Fibroblast of peridontal ligament (primary cell): ENCODE data around the gene CAMKK1.

Source experiments
- DNase-seq: peaks from one replicate; pipeline ENCODE4 v3.0.0-alpha.2; 2010; ENCODE audit errors: extremely low read depth

CAMKK1 gene

DNA sequence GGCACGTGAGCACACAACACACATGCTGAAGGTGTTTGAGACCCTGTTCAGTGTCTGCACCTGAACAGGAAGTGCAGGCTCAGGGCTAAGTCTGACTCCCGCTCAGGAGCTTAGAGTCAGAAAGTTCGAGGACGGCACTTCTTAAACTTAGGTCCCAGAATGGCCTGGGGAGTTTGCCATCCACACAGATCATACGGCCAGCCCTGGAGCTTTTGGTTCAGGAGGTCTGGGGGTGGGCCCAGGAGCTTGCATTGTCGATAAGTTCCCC, 4.0 kb upstream of the CAMKK1 start:
- no peak for DNase-seq

DNA sequence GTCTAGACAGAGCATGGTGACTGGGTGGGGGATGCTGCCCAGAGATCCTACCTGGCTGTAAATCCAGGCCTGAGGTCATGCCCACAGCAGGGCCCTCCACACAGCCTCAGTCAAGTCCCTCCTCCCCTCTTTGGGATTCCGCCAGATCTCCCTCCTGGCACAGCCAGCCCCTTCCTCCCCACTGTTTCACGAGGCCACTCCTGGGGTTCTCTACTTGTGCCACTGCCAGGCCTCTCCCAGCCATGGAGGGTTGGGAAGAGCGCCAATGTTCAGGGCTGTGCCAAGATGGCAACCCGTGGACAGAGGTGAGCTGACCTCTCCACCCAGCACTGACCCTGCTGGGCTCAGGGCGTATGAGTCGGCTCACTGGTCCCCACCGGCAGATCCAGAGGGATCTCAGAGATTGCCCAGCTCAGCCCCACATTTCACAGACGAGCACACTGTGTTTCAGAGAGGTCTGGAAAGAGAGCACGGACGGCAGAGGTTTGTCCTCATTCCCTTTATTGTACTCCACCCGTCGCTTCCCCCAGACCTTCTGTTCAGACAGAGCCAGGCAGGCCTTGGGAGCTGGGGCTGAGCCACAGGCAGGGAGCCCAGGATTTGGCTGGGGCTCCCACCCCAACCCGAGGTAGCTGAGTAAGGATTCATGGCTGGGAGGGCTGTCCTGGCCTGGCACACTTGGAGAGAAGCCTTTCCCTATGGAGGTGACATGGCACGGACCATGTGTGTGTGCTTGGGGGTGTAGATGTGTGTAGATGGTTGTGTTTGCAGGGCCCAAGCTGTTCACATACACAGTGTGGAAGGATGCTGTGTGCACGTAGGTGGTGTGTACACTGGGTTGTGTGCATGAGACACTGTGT, 3.5 kb upstream of the CAMKK1 start:
- no peak for DNase-seq

DNA sequence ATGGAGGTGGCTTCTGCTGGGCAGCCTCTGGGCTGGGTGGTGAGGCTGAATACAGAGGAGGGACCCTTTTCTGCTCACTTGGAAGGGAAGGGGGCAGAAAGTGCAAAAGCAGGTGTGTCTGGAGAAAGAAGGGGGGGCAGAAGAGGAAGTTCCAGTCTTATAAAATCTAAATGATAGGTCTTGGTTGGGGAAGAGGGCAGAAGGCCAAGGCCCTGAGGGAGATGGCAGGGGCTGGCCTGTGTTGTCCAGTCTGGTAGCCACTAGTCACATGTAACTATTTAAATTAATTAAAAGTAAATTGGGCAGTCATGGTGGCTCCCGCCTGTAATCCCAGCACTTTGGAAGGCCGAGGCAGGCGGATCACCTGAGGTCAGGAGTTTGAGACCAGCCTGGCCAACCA, 2.5 kb upstream of the CAMKK1 start:
- DNase-seq = no peak

DNA sequence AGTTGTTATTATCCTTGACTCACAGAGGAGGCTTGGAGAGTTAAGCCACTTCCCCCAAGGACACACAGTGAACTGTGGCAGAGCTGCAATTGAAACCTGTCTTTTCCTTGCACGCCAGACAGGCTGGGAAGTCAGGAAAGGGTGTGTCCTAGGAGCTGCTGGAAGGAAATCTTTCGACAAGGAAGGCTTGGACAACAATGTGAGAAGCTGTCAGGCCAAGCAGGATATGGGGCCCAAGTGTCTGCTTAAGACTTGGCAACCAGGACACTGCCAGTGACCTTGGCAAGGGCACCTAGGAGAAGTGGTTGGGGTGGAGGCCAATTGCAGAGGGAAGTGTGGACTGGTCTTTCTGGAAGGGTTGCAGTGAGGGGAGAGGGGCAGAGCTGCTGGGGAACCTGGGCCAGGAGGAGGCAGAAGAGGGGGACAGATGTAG, 2.1 kb upstream of the CAMKK1 start:
- peak; percentile 26 for DNase-seq

DNA sequence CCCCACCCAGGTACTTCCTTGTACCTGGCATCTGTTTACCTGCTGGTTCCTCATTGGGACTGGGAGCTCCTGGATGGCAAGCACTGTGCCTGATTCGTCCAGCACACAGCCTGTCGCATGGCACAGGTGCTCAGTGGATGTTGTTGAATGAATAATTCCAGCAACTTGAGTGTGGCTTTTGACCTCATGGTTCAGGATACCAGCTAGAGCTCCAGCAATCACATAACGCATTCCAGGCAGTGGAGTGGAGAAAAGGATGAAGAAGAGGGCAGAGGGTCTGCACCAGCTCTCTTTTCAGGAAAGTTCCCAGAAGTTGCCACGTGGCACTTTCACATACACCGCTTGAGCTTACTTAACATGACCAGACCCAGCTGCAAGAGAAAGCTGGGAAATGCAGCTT, 1.3 kb upstream of the CAMKK1 start:
- DNase-seq = no peak

DNA sequence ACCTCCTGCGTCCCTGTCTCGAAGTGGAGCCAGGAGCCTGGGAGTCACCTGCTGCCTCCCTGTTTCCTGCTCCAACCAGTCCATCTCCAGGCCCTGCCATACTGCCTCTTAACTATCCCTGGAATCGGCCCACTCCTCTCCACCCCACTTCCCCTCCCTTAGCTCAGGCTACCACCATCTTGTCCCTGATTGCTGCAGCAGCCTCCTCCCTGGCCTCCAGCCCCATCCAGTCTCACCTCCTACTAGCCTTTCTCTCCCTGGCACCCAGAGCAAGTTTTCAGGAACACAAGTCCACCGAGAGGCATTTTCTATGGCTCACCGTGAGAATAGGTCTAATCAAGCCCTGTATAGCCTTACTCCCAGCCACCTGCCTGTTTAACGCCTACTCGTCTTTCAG, 865 bp upstream of the CAMKK1 start:
- no peak for DNase-seq

DNA sequence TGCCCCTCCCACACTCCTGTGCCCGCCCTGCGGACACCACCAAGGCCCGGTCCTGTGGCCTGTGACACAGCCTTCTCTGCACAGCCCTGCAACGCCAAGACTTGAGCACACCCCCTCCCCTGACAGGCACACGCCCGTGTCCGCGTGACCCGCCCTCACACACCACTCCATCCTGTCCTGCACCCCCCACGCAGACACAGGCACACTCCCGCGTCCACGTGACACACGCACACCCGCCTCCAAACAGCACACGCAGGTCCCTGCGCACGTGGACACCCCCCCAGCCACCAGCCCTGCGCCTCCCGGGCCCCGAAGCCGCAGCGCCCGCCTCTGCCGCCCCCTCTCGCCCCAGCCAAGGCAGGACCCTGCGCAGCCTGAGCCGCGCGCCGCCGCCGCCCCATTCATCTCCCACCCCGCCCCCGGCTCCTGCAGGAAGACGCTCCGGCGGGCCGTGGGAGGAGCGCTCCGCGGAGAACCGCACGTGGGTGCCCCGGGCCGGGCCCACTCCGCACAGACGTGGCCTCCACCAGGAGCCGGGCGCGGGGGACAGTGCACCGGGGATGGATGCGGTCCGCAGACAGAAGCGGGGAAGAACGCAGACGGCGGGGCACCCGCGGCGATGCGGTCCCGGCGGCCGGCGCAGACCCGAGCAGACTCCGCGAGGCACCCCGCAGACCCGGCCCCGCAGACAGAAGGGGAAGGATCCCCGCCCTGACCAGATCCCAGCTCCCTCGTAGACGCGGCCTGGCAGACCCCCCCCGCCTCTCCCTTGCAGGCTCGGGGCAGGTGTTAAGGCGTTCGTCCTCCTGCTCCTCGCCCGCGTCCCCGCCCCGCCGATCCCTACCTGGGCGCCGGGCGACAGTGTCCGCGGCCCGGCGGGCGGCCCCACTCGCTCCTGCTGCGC, 506 bp downstream of the CAMKK1 start:
- DNase-seq = peak; percentile 19

DNA sequence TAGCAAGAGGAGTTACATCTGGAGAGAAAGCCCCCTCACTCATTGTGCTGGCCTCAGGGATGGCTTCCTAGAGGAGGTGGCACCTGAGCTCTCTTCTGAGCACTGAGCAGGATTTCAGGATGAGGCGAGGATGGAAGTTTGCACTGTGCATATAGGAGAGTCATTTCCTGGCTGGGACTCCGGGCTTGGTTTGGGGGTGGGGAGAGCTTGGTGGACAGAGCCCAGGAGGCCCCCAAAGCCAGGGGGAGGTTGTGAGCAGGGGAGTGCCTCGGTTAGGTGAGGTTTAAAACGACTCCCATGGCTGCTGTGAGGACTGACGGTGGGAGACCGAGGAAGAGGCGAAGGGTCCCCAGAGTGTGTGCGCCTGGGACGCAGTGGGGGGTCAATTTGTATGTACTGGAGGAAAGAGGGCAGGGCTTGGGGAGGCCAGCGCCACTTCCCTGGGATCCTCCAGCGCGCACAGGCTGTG, 1.2 kb downstream of the CAMKK1 start:
- no peak for DNase-seq

DNA sequence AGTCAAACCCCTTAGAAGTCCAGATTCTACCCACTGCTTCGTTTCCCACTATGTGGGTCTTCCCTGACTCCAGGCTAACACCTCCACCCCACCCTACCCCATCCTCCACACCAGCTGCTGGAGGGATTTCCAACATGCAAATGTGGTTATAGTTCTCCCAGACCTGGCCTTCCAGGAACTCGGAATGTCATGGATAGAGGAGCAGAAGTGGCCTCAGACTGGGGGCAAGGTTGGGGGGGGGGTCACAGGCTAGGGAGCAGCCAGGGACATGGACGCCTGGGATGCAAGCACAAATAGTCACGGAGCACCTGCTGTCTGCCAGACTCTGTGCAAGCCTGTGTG, 2.0 kb downstream of the CAMKK1 start:
- no peak for DNase-seq

DNA sequence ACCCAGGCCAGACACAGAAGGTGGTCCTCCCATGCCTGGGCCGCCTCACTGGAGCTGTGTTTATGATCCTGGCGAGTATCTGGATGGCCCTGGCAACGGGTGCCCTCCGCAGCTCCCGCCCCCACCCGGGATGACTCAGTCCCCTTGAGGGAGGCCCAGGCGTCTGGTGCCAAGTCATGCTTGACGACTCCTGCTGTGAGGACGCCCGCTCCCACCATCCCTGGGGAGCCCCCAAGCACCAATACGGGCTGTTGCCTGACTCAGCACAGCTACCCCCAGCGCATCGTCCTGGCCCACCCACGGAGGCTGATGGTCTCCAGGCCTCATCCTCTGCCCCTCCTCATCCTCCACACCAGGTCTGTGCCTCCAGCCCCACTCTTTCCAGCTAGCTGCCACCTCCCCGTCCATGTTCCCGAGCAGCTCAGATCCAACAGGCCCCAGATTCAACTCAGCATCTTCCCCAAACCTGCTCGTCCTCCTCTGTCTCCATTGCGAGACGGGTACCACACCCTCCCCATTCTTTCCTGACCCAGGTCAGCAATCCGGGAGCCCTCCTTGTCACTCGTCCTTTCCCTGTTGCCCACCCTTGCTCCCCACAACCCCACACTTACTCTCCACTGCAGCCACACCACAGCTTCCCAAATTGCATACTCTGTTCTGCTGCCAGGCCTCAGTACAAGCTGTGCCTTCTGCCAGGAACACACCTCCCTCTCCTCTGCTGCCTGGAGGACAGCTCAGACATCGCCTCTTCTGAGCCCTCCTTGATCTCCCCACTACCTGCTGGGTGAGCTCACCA, 2.6 kb downstream of the CAMKK1 start:
- DNase-seq = peak; percentile 72

DNA sequence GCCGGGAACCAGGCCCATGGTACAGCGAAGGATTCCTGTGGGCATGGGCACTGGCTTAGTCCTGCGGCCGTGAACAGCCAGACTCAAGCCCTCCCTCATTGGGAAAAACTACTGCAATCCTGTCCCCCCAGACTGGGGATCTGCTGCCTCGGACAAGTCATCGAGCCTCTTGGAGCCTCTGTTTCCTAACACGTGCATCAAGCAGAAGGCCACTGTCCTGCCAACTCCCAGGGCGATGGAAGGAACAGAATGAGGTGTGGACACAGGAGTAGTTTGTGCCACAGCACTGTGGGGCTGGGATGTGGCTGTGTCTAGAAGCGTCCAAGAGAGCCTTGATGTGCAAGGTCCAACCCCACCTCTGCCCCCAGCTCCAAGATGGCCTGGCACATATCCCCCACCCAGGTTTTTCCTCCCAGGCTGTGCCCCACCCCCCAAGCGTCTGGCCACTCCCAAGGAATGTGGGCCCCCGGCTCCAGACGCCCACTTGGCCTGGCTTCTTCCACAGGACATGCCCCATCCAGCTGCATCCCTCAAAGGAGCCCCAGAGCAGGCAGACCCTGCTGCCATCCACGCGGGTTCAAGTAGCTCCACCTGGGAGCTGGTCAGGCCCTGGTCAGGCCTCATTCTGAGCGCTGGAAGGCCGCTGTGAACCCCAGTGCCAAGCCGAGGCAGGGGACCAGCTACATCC, 3.4 kb downstream of the CAMKK1 start:
- no peak for DNase-seq

DNA sequence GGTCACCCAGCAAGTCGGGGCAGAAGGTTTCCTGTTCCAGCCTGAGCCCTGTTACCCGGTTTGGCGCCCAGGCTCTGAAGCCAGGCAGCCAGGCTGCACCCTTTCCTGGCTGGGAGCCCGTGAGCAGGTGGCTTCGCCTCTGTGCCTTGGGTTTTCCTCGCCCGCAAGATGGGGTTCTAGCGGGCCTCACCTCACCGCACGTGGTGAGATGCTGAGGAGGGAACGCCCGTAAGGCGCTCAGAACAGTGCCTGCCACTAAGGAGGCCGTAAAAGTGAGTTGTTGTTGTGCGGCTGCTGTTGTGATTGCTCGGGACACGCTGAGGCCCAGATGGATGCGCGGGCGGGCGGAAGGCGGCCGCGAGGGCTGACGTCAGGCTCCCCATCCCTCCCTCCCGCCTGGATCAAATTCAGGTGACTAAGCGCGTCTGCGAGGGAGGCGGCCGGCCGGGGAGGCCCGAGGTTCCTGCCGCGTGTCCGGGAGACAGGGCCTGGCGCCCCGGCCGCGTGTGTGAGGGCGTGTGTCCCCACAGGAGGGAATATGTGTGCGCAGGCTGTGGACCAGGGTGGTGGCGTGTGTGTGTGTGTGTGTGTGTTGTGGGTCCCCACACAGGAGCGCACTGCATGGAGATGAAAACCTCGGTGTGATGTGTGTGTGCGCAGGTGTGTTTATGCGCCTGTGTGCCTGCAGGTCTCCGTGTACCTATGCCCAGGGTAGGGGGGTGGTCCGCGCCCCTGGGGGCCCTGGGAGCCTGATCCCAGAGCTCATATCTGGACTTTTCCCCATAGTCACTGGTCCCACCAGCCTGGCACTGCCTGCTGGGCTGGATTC, 4.3 kb downstream of the CAMKK1 start:
- peak; percentile 51 for DNase-seq

DNA sequence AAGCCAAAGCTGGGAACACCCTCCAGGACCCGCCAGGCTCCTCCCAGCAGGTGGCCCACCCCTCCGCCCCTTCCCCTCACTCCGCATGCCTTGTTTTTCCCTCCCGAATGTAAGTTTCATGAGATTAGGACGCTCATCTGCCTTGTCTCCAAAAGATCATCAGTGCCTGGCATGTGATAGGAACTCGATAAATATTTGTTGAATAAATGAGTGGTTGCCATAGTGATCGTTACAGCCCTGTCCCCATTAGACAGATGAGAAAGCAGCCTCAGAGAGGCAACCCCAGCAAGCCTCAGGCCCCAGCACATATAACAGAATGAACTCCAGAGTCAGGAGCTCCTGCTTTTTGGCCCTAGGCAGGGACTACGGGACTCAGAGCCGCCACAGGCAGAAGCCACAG, 5.0 kb downstream of the CAMKK1 start:
- DNase-seq = no peak

DNA sequence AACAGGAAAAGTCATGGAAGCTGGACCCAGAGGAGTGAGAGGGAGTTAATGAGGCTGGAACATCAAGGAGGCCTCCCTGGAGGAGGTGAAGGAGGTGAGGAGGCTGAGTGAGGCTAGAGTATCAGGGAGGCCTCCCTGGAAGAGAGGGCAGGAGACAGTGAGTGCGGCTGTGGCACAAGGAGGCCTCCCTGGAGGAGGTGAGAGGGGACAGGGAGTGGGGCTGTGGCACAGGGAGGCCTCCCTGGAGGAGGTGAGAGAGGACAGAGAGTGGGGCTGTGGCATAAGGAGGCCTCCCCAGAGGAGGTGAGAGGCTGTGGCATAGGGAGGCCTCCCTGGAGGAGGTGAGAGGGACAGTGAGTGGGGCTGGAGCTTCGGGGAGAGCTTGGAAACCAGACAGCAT, 5.5 kb downstream of the CAMKK1 start:
- no peak for DNase-seq

DNA sequence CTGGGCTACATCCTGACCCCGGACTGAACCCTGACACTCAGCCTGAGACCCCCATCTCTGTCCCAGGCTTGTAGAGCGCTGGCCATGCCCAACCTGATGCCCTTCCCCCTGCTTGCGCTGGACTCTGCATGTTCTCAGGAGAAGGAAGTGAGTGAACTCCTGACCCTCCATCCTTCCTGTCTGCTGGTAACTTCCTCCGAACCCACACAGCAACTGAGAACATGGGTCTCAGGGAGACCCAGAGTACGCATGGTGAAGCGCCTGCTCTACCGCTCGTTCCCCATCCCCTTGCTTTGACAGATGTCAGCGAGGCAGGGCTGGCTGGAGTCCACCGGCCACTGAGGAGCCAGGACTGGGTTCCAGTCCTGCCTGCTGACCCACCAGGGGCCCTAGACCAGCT, 6.1 kb downstream of the CAMKK1 start:
- DNase-seq = no peak

DNA sequence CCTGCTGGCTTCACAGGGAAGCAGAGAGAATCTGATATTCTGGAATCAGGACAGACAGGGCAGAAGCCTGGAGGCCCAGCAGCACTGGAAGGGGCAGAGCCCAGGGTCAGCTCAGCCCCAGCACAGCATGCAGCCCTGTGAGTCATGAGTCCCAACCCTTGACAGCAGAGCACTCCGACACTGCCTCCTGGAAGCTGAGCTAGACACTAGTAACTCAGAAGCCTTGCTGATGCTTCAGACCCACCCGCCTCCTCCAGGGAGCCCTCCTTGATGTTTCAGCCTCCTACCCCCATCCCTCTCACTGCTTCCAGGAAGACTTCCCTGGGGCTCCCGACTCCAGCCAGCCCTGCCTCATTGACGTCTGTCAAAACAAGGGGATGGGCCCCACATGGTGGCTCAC, 6.9 kb downstream of the CAMKK1 start:
- peak; percentile 51 for DNase-seq

DNA sequence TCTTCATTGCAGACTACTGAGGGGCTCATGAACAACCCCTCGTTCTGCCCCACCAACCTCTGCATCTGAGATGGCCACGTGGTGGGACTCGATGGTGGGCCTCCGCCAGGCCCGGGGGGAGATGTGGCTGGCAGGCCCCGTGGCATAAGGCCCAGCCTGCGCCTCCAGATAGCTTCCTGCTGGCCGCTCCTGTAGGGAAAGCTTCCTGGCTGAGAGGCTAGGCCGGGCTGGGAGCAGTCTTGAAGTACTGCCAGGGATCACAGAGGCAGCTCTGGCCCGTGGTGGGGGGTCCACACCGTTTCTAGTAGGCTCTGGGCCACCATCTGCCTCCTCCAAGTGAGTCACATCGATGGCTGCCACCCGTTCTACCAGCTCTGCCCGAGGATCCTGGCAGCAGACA, 7.6 kb downstream of the CAMKK1 start:
- no peak for DNase-seq

DNA sequence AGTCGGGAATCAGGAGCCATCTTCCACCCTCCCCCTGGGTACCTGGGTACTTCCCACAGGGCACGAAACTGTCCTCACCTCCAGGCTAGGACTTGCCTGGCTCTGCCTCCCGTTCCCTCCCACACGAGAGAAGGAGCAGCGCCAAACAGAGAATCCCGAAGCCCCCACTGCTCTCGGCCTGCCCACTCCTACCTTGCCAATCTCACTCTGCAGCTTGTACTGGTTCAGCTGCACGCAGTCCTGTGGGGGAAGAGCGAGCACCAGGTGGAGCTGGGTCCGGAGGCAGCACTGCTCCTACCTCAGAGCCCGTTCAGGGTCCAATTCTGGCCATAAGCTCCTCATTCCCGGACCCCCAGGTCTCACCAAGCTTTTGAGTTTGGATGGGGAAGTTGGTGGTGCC, 8.7 kb downstream of the CAMKK1 start:
- DNase-seq = no peak

DNA sequence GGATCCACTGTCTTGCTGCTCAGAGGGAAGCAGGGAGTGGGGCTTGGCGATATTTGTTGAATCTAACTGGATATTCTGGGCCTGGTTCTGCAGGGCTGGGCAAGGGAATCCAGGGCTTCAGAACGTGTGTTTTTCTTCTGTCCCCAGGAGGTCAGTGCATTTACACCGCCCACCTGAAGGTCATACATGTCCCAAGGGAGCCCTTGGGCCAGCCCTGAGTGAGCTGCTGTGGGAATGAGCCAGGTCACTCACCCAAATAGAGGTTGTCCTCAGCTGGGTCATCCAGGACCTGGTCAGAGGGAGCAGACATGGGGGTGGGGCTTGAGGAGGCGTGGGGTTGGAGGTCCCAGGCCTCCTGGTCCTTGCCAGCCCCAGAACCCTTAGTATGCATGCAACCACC, 10.6 kb downstream of the CAMKK1 start:
- no peak for DNase-seq

DNA sequence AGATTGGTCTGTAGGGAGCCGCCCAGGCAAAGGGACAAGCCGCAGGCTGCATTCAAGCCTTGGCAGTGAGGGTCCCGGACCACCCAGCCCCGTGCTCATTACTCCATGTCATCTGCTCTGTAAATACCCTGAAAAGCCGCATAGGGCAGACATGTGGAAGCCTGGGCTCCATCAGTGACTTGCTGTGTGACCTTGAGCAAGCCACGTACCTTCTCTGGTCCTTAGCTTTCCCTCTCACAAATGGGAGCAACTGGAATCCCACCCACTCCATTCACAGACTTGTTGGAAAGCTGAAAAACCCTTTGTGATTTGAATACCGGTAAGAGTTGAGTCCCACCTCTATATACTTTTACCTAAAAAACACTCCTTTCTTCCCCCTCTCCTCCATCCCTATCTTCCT, 11.9 kb downstream of the CAMKK1 start:
- DNase-seq = no peak
